Tibial artery (tissue), 4 donors: ENCODE data around the gene MALRD1.

Experiments used
- DNase-seq, 2 donors: peaks; one replicate each; pipeline ENCODE4 v3.0.0-alpha.2; 2019
- H3K27ac ChIP-seq, 2 donors: fragments of 200-600 bp; sonication (generic) in 1 of 2; 1 replicate in 1 of 2; 2 replicates in 1 of 2; pipeline ENCODE4 v1.5.1; 2018 to 2019; ENCODE audit warnings: mild to moderate bottlenecking in 1 of 2
- H3K27me3 ChIP-seq, 2 donors: fragments of 200-600 bp; sonication (generic) in 1 of 2; one replicate each; pipeline versions ENCODE4 v1.5.1 to v1.6.0; 2016 to 2019
- H3K36me3 ChIP-seq, 3 donors: fragments of 200-600 bp; sonication (generic) in 2 of 3; one replicate each; pipeline ENCODE4 v1.5.1; 2016 to 2019; ENCODE audit warnings: mild to moderate bottlenecking in 2 of 3
- H3K4me1 ChIP-seq, 4 donors: fragments of 200-600 bp; sonication (generic) in 2 of 4; 1 replicate in 3 of 4; 2 replicates in 1 of 4; pipeline ENCODE4 v1.5.1; 2016 to 2019
- H3K4me3 ChIP-seq, 2 donors: fragments of 200-600 bp; sonication (generic) in 1 of 2; 1 replicate in 1 of 2; 2 replicates in 1 of 2; pipeline ENCODE4 v1.5.1; 2018 to 2019; ENCODE audit warnings: mild to moderate bottlenecking in 2 of 2
- H3K9me3 ChIP-seq, 3 donors: fragments of 200-600 bp; sonication (generic) in 1 of 3; one replicate each; pipeline ENCODE4 v1.5.1; 2016 to 2019
- intact Hi-C: fragments of 100-400 bp; cut with DNase I; formaldehyde crosslinking; loops from one replicate; pipeline ENCODE4 v1.15.0; 2023; ENCODE audit warnings: low total_unique reads
- TF ChIP-seq, protein P1 (sequence below), 2 experiments: fragments of 200-600 bp in 1 of 2; fragments of 450-650 bp in 1 of 2; IDR thresholded peaks; one replicate each; pipeline ENCODE4 v1.5.1; 2017 to 2019; ENCODE audit warnings: antibody characterized with exemption in 2 of 2, mild to moderate bottlenecking in 1 of 2, moderate library complexity in 1 of 2

The MALRD1 gene

DNA sequence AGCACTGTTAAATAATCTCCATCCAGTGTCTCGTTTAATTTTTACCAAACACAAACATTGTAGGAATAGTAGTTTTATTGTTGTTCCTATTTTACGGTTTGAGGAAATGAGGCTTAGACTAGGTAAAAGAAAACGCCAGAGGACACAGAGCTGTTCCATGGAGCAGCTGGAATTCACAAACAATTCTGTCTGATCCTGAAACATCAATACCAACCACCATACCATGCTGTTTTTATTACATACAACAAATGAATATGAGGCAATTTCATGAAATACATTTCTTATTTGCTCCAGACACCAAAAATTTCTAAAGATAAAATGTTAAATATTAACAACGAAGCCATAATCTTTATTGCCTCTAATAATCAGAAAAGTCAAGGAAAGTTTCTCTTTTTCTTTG, 9.4 kb downstream of the MALRD1 start:
- Histone ChIP-seq H3K9me3 (no peaks in the 10 kb centered on the region), H3K36me3 (no peaks in the 10 kb centered on the region), H3K4me1 (no peaks in the 10 kb centered on the region), H3K27ac (no peak overlapping the region), H3K27me3 (no peaks in the 10 kb centered on the region), H3K4me3 (no peak overlapping the region)
- DNase-seq = no peak
- TF ChIP-seq, protein P1, sequence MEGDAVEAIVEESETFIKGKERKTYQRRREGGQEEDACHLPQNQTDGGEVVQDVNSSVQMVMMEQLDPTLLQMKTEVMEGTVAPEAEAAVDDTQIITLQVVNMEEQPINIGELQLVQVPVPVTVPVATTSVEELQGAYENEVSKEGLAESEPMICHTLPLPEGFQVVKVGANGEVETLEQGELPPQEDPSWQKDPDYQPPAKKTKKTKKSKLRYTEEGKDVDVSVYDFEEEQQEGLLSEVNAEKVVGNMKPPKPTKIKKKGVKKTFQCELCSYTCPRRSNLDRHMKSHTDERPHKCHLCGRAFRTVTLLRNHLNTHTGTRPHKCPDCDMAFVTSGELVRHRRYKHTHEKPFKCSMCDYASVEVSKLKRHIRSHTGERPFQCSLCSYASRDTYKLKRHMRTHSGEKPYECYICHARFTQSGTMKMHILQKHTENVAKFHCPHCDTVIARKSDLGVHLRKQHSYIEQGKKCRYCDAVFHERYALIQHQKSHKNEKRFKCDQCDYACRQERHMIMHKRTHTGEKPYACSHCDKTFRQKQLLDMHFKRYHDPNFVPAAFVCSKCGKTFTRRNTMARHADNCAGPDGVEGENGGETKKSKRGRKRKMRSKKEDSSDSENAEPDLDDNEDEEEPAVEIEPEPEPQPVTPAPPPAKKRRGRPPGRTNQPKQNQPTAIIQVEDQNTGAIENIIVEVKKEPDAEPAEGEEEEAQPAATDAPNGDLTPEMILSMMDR (IDR thresholded peaks at IDR 0.05) = no peak
- intact Hi-C loops = no loop called here

GRCh38 chr10:19063986-19064385, 15.4 kb downstream of the MALRD1 start:
- H3K36me3 ChIP-seq = no peaks in the 10 kb centered on the region
- H3K27ac ChIP-seq = no peak overlapping the region
- H3K4me3 ChIP-seq = no peak overlapping the region
- intact Hi-C loops = no loop called here
- DNase-seq = no peak
- TF ChIP-seq, protein P1 (IDR thresholded peaks at IDR 0.05) = no peak
- H3K9me3 ChIP-seq = no peaks in the 10 kb centered on the region
- H3K4me1 ChIP-seq = no peaks in the 10 kb centered on the region
- H3K27me3 ChIP-seq = no peaks in the 10 kb centered on the region

GRCh38 chr10:19071946-19072345, 23.3 kb downstream of the MALRD1 start:
- Histone ChIP-seq H3K36me3 (no peaks in the 10 kb centered on the region), H3K27me3 (no peaks in the 10 kb centered on the region), H3K27ac (no peak overlapping the region), H3K4me3 (no peak overlapping the region), H3K9me3 (no peaks in the 10 kb centered on the region), H3K4me1 (no peaks in the 10 kb centered on the region)
- intact Hi-C loops = no loop called here
- DNase-seq = no peak
- TF ChIP-seq, protein P1 (IDR thresholded peaks at IDR 0.05) = no peak

DNA sequence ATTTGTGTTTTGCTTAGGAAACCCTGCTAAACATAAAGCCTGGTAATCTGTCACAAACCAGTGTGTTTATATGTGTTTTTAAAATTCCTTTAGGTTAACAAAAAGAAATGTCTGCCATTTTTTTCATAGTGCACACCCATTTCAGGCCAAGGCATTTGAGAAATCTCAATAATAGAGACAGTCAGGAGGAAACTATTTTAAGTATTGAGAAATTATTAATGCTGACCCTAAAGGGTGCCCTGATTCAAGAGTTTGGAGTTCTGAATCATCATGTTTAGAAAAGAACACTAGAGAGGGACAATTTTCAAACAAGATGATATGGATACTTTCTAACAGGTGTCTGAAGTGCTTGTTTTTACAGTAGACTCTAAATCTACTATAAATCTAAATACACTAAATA, 28.7 kb downstream of the MALRD1 start:
- TF ChIP-seq, protein P1 (IDR thresholded peaks at IDR 0.05) = no peak
- Histone ChIP-seq H3K4me3 (no peak overlapping the region), H3K4me1 (no peaks in the 10 kb centered on the region), H3K27ac (no peak overlapping the region), H3K27me3 (no peaks in the 10 kb centered on the region), H3K36me3 (no peaks in the 10 kb centered on the region), H3K9me3 (peaks cover 0 to 13% (median 0%) of the 10 kb centered on the region in 3 donors)
- intact Hi-C loops = no loop called here
- no peak for DNase-seq

GRCh38 chr10:19096501-19097073, 48.0 kb downstream of the MALRD1 start:
- no peak overlapping the region for H3K27ac ChIP-seq
- TF ChIP-seq, protein P1 (IDR thresholded peaks at IDR 0.05) = no peak
- no peaks in the 10 kb centered on the region for H3K27me3 ChIP-seq
- no peaks in the 10 kb centered on the region for H3K4me1 ChIP-seq
- H3K4me3 ChIP-seq = no peak overlapping the region
- H3K36me3 ChIP-seq = no peaks in the 10 kb centered on the region
- no peaks in the 10 kb centered on the region for H3K9me3 ChIP-seq
- intact Hi-C loops = no loop called here
- DNase-seq = no peak

GRCh38 chr10:19097151-19097550, 48.5 kb downstream of the MALRD1 start:
- Histone ChIP-seq H3K27ac (no peak overlapping the region), H3K9me3 (no peaks in the 10 kb centered on the region), H3K27me3 (no peaks in the 10 kb centered on the region), H3K4me1 (no peaks in the 10 kb centered on the region), H3K4me3 (no peak overlapping the region), H3K36me3 (no peaks in the 10 kb centered on the region)
- DNase-seq = no peak
- intact Hi-C loops = no loop called here
- TF ChIP-seq, protein P1 (IDR thresholded peaks at IDR 0.05) = no peak
